ENCODE data around the gene TESMIN.

The TESMIN gene

GRCh38 chr11:68688881-68689280 lies 62.4 kb downstream of the TESMIN start:
- no peak for DNase-seq (ENCODE audit: low read depth)

GRCh38 chr11:68687986-68688385 lies 63.3 kb downstream of the TESMIN start:
- TF ChIP-seq CTCF (IDR thresholded peaks at IDR 0.05; ENCODE audit: insufficient read depth, low read depth, low read length, missing control alignments), result no peak
- DNase-seq (ENCODE audit: low read depth), result no peak
- no peak overlapping the region for H3K4me3 ChIP-seq (ENCODE audit: low read length)

More at GRCh38 chr11:68688881-68689280, 62.4 kb downstream of the TESMIN start:
- no peak overlapping the region for H3K4me3 ChIP-seq (ENCODE audit: low read length)
- no peak for TF ChIP-seq CTCF (IDR thresholded peaks at IDR 0.05; ENCODE audit: insufficient read depth, low read depth, low read length, missing control alignments)

- no peak for DNase-seq (ENCODE audit: low read depth)
- no peak for TF ChIP-seq CTCF (IDR thresholded peaks at IDR 0.05; ENCODE audit: insufficient read depth, low read depth, low read length, missing control alignments)
Observed at GRCh38 chr11:68687311-68687710, 64.0 kb downstream of the TESMIN start.

GRCh38 chr11:68686486-68686885 lies 64.8 kb downstream of the TESMIN start:
- DNase-seq (ENCODE audit: low read depth), result no peak
- H3K4me3 ChIP-seq (ENCODE audit: low read length), result no peak overlapping the region
- TF ChIP-seq CTCF (IDR thresholded peaks at IDR 0.05; ENCODE audit: insufficient read depth, low read depth, low read length, missing control alignments), result no peak

More at GRCh38 chr11:68687311-68687710, 64.0 kb downstream of the TESMIN start:
- no peak overlapping the region for H3K4me3 ChIP-seq (ENCODE audit: low read length)

GRCh38 chr11:68685656-68686380 lies 65.5 kb downstream of the TESMIN start:
- no peak for TF ChIP-seq CTCF (IDR thresholded peaks at IDR 0.05; ENCODE audit: insufficient read depth, low read depth, low read length, missing control alignments)
- DNase-seq (ENCODE audit: low read depth), result no peak
- H3K4me3 ChIP-seq (ENCODE audit: low read length), result no peak overlapping the region

GRCh38 chr11:68684385-68685356 lies 66.6 kb downstream of the TESMIN start, which contains the start of gene GAL:
Gene GAL, plus strand, starts transcription at chr11:68684544. Its CDS starts 380 bp downstream, at chr11:68684924.
- TF ChIP-seq CTCF (IDR thresholded peaks at IDR 0.05; ENCODE audit: insufficient read depth, low read depth, low read length, missing control alignments), result no peak
- peak; percentile 26 for DNase-seq (ENCODE audit: low read depth)
- peak within 1 kb of the TSS; percentile 27 for H3K4me3 ChIP-seq (ENCODE audit: low read length)
